LHCN-M2 (cell line): ENCODE data around the gene GRIK3. TPM values are rescaled to one million over a fixed set of nuclear protein-coding genes. Genes with fewer than 3 reads are reported as not detected.

ENCODE experiments used
- DNase-seq: peaks from one replicate; pipeline ENCODE4 v3.0.0-alpha.2; 2012; ENCODE audit warnings: low read depth
- total RNA-seq: library from RNA; depleted of rRNA; stranded (reverse); fragments of >200 nt; gene quantifications from 2 replicates; pipeline ENCODE4 v1.2.3, GENCODE V29; 2014

Gene GRIK3
- total RNA-seq, 1 experiment from 2014 or later: not detected

DNA sequence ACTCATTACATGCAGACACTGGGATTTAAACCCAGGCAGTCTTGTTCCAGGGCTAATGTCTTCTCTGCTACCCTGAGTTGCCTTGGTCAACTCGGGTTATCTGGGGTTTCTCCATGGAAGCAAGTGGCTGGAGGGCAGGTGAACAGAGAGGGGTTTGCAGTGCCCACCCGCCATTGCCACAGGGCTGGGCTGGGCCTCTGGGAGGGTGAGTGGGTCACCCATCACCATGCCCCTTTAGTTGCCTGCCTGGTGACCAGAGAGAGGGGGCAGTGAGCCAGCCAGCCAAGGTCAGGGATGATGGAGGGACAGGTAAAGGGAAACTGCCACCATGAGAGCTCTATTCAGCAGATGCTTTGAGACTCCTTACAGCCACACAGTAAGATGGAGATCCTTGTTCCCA is 53.2 kb downstream of the GRIK3 start:
- DNase-seq: no peak

DNA sequence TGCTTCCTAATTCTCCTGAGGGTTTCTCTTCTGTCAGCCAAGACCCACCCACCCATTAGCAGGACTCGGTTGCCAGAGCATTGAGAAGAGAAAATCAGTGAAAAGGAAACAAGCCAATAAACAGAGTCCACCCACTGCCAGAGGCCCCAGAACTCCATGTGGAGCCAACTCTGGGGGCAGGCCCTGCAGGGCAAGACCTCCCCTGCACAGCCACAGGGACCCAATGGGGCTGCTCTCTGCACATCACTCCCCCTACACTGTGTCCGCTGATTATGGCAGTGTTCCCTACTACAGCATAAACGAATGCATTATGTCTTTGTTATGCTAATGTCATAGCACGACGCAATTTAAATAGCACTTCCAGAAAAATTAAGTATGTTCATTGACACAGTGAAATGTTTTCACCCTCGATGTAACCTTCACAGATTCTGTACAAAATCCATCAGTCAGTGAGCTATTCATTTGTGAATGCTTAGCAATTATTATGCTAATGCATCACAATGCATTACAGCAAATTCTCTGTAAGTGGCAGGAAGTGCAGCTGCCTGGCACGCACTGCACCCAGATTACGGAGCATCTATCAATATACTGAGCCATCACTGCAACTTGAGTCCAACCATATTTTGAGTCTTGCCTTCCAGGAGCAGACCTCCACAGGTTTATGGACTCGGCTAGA is 56.4 kb downstream of the GRIK3 start:
- no peak for DNase-seq

DNA sequence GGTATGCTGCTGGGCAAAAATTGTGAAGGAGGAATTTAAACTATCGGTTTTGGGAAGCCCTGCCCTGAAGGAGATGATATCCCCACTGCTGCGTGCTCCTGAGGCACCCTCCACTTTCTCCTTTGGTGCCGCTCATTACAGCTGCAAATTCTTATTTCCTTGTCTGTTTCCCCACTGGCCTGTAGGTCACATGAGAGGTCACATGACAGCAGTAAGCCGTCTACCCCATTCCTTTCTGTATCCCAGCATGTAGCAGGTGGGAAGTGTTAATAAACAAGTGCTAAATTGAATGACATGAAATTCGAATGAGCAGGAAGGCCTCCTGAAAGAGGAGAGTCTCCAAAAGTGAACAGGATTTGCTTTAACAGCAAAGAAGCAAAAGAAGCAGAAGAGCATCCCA is 58.7 kb downstream of the GRIK3 start:
- DNase-seq: no peak

DNA sequence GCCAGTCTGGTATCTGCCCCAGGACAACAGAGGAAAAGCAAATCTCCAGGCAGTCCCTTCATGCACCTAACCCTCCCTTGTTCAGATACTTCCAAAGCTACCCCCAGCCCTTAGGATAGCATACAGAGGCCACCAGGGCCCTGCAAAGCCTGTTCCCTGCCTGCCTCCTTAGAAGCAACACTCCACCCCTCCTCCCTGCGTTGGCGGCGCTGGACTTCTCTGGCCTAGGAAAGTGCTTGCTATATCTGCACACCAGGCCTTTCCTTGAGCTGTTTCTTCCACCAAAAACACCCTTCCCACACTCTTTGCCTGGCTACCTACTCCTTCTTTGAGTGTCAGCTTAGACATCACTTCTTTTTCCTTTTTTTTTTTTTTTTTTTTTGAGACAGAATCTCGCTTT is 61.3 kb downstream of the GRIK3 start:
- no peak for DNase-seq

DNA sequence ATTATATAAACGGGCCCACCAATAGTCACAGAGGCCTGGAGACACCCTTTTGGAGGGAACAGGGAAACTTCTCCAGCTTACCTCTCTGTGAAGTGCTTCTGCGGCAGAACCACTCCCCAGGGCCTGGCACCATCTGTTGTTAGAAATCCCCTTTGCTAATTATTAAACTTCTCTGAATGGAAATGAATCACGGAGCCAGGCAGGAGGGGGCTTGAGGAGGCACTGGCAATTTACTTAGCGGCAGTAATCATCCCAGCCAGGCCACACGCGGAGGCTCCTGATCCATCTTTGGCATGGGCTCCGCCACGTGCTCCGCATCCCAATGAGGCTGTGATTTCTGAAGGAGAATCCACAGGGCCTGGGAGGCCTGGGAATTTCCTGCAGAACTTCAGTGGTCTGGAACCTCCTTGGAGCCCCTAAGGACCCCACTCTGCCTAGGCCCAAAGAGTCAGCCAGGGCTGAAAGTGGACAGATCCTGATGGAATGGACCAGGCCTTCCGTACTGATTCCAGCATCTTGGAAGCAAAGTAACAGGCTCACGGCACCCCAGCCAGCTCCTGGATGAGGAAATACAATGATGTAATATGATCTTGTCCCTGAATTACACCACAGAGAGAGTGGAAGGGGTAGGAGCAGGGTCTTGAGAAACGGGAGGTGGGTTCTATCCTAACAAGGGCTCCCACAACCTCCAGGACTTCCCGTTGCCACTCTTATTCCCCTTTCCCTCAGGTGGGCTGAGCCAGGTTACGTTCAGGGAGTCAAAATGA is 62.3 kb downstream of the GRIK3 start:
- no peak for DNase-seq

DNA sequence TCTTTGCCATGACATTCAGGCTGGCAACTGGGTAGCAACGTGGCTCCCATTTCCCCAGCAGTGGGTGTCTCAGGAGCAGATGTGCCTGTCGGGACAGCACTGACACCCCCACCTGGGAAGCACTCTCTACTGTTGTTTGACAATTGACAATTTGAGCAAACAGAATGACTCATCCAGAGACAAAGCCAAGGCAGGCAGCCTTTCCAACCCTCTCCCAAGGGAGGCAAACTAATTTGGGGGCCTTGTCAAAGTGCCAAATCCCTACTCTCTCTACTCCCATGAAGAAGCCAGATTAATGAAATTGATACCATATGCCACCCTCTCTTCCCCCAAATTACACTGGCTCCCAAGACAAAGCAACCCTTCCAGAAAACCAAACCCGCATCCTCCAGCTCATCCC is 65.6 kb downstream of the GRIK3 start:
- no peak for DNase-seq

DNA sequence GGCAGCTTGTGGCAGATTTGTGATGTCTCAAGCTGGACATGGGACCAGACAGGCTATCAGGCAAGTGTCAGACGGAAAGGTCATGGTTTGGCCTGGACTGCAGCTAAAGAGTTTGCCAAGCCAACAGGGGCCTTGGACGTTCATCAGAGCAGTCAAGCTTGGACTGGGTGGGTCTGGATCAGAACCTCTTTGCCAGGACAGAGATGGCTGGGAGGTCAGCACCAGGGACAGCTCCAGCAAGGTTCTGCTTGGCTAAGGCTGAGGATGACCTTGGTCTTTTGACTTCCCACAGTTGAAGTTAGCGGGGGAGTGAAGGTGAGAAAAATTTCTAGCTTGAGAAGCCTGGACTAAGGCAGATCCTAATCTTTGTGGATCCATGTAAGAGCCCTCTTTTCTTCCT is 68.1 kb downstream of the GRIK3 start:
- DNase-seq: no peak

DNA sequence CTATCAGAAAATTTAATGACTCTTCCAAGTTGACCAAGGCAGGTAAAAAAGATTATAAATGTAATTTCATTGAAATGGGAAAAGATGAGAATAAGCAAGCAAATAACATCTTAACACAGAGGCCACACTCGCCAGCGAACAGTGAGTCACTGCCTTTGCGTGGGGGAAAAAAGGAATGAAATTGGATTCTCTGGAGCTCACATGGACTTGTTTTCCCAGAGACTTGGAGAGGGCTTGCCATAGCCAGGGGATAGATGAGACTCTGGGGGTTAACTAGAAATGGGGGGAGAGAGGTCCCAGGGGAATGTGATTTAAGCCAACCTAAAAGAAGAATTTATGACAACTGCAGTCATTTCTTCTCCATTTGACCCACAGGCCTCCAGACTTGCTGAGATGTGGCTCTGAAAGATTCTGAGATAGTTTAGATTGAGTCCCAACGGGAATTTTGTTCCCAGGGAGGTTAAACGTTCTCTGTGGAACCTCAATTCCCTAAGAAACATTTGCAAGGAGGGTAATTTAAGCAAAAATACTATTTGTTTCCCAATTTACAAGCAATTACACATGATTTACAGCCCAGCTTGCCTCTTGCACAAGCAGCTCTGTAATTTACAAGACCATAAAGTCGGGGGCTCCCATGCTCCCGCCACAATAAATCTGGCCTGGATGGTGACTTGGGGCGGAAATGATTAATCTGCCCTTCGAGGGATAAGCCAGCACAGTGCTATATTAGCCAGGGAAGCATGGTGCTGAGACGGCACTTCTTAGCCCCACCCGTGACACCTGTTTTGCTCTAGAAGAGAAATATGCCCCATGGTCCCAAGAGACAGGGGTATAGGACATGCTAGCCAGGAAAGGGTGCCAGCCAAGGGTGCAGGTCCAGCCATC is 68.8 kb downstream of the GRIK3 start:
- DNase-seq: no peak

DNA sequence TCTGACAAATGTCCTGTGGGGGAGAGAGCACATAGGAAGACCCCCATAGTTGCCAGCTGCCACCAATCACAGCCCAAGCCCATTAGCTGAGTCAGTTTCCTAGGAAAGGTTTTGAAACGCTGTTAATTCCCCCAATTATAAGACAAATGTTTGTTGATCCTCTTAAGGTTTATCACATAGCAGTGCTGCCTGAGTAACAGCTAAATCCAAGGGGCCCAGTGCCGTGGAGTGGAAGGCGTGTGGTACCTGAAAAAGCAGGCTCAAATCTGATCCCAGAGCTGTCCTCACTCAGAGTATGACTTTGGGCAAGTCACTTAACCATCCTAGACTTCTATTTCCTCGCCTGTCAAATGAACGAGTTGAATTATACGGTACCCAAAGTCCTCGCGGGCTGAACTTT is 69.5 kb downstream of the GRIK3 start:
- no peak for DNase-seq

DNA sequence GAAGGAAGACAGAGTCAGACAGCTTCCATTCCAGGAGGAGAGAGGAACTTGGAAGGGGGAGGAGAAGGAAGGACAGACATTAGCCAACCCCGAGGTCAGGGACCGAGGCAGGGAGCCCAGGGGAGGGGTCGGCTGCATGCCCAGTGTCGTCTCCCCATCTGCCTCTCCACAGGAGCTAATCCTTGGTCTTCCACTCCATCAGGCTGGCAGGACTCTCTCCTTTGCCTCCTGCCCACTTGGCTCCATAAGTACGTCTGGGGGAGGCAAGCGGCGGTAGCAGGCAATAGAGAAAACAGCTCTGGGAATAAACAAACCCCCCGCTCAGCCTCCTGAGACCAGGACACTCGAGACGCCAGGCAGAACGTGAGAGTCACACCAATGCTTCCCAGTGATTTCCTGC is 71.3 kb downstream of the GRIK3 start:
- DNase-seq: no peak

DNA sequence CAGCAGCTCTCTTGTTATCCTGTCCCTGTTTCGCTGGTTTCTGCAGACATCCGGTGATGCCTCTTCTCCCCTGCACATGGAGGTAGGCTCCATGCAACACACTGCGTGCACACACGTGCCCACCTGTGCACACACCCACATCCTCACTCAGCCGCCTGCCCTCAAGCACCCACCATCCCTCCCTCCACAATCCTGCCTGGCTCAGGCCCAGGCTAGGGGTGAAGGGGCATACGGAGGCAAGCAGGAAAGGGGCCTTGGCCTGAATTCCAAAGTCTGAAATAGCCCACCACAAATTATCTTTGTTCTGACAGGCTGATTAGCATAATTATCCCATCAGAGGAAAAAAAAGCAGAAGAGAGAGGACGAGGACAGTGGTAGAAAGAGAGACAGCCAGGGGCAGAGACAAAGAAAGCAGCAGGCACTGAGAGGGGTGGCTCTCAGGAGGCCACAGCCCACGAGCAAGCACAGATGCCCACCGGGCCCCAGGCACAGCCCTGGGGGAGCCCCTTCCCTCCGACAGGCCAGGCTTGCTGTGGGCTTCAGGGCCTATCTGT is 73.2 kb downstream of the GRIK3 start:
- no peak for DNase-seq

DNA sequence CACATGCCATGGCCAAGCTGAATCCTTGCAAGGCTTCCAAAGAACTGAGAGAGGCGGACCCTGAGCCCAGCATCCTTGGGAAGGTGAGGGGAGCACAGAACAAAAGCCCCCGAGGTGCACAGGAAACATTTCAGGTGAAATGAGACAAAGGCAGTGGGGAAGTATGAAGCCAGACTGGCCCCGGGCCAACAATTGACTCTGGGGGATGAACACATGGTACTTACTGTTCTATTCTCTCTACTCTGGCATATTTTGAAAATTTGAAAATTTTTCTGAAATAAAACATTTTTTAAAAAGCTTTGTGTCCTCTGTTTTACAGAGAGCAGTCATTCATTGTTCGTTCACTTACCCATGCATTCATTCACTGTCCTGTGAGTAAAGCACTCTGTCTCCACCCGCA is 77.7 kb downstream of the GRIK3 start:
- no peak for DNase-seq

DNA sequence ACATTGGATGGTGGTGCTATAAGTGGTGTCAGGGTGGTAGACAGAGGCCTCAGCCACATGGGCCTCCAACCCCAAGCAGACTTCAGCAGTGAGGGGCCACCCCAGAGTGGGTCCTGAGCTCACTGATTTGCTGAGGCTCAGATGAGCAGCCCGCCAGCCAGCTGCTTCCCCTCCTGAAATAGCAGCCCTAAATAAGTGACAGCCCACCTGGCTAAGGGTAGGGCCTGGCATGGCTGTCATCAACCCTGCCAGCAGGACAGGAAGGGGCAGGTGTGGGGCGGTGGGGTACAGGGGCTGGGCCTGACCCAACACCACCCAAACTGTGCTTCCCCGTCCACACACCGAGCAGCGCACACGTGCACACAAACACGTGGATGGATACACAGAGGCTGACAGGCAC is 79.3 kb downstream of the GRIK3 start:
- no peak for DNase-seq

DNA sequence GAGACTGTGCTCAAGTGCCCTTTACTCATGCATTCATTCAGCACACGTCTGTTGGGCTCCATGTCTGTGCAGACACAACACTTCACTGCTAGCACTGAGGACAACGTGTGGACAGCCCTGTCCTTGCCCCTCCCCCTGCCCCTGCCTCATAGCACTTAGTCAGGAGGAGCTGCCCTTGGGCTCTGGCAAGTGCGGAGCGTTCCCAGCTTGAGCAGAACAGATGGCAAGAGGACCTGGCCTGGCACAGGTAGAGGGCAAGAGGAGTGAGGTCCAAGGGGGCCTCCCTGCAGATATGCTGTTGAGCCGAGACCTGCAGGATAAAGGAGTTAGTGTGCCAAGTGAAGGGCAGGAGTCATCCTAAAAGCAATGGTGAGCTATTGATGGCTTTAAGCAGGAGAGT is 81.3 kb downstream of the GRIK3 start:
- DNase-seq: no peak

DNA sequence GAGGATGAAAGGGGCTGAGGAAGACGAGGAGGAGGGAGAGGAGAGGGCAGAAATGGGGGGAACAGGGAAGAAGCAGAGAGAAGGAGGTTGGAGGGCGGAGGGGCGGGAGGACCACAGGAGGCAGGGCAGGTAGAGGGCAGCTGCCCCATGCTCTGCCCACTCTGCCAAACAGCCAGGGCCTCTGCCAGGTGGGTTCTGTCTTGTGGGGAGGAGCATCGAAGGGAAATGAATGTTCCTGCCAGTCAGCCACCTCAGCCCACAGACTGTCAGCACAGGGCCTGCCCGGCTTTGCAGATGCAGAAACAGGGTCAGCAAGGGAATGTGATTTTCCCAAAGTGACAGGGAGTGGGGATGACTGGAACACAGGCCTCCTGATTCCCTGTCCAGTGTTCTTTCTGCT is 82.6 kb downstream of the GRIK3 start:
- no peak for DNase-seq

DNA sequence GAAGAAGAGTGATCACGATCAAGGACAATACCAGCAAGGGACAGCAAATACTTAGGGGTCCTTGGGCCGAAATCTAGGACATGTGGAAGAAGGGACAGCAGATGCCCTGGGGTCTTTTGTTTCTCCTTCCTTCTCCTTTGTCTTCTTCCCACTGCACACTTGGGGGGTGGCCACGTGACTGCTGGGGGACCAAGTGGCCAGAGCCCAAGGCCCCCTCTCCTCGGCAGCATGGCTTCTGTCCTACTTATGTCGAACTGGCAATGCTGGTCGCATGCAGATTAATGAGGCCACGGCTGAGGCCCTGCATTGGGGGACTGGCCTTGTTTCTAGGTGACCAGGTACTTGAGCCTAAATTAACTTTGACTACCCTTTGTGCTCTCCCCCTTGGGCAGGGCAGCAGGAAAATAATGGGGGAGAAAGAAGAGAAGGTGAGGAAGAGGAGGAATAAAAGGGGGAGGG is 83.0 kb downstream of the GRIK3 start:
- DNase-seq: no peak

DNA sequence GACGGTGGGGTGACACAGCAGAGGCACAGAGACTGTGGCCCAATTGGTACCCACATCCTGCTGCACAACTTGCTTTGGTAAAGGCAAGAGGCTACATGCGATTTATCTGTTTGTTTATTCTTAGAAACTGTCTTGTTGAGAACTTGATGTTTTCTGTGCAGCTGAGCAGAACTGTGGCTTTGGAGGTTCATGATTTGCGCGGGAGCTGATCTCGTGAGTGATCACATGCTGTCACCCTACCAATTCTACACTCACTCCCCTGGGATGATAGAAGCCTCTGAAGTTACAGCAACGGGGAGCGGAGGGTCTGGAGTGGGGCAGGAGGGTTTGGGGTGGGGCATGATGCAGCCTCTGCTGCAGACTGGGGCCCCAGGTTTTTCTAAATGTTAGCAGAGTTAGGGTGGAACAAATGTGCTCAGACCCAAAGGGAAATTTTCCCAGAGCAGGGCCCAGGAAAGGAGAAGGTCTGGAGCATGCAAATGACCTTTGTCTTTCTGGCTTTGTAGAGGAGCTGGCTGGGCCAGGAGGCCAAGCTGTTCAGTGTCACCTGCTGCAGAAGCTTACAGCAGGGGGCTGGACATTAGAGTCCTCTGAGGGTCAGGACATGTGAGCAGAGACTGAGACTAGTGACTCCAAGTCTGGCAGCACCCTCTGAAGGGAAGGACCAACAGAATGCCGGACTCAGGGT is 83.6 kb downstream of the GRIK3 start:
- DNase-seq: no peak

DNA sequence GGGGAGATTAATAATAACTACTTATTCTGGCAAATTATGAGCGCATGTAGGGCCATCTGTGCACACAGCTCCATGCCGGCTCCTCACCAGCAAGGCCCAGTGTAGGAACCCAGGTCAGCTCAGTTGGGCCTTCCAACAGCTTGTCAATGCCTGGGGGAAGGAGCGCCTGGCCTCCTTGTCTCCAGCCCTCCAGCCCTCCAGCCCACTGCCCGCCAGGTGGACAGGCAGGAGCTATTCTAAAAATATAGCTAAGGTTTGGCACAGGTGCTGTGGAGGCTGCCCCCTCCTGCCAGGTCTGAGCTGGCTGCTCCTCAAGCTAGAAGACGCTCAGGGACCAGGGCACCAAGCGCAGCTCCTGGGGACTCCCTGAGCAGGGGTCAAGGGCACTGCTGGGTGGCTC is 85.7 kb downstream of the GRIK3 start:
- DNase-seq: no peak

DNA sequence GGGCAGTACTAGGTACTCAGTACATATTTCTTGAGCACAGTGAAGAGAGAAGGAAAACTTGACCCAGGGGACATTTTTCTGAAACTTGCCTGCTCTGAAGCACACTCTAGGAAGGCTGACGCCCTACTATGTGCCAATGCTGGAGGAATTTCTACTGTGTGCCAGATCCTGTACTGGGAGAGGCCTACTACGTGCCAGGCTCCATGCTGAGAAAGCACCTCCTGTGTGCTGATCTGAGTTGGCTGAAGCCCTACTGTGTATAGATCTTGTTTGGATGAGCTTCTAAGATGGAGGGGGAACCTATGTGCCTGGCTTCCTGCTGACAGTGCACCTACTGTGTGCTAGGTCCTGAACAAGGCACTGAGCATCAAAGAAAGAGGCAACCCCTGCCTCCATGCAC is 86.2 kb downstream of the GRIK3 start:
- DNase-seq: no peak

DNA sequence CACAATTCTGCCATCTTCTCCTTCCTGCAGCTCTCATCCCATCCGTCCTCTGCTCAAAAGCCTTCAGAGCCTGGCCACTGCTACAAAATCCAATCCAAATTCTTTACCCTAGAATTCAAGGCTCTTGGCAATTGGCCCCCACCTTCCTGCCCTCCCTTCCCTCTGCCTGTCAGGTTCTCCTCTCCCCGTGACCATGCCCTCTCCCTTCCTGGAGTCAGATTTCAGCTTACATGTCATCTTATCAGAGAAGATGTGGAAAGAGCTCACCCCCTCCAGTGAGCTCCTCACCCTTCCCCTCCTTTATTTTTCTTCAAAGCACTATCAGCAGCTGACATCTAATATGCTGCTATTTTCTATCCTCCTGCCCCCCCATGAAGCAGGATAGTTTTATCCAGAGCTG is 86.9 kb downstream of the GRIK3 start:
- DNase-seq: no peak

DNA sequence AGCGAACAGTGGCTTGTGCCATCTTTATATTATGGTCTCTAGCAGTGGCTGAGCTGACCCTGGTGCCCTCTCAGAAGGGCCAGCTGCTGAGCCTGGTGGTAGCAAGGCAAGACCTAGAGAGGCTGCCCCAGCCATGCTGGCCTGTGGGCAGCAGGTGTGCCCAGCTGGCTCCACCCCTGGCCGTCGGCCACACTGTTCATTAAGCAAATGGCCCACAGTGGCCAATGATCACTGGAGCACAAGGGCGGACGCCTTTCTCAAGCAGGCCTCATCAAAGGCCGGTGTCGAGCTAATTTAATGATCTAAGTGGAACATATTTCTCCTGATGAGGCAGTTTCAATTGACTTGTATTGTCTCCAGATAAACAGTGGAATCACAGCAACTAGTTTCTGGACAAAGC is 89.4 kb downstream of the GRIK3 start:
- DNase-seq: no peak

DNA sequence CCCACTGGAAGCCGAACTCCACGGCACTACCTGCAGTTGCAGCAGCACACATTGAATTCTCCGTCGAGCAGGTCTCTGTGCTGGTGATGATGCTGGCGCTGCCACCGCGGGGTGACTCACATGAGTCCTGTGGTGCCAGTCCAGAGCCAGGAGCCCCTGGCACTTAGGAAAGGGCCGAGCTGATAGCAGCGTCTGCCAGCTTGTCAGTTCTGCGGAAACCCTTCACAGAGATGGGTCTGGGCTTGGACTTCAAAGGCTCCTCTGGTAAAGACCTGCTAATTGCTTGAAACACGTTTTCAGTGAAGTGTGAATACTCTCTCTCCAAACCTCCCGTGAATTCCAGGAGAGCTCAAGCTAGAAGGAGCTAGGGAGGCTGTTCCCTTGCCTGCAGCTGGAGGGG is 92.2 kb downstream of the GRIK3 start:
- DNase-seq: no peak
